Nephron progenitor cell (in vitro differentiated cells): Measurements from ENCODE around the gene SLC27A4.

Experiments
- DNase-seq: peaks from one replicate; pipeline ENCODE4 v3.0.0; 2021
- H3K27ac Mint-ChIP-seq: 2 replicates; pipeline ENCODE4 v1.8.0; 2021; ENCODE audit warnings: mild to moderate bottlenecking, moderate library complexity, mixed read lengths
- H3K27me3 Mint-ChIP-seq: 2 replicates; pipeline ENCODE4 v1.8.0; 2021; ENCODE audit warnings: mild to moderate bottlenecking, low read depth, mixed read lengths; ENCODE audit not compliant: poor library complexity
- H3K36me3 Mint-ChIP-seq: 2 replicates; pipeline ENCODE4 v1.8.0; 2021; ENCODE audit warnings: low read depth, mixed read lengths
- H3K4me1 Mint-ChIP-seq: 2 replicates; pipeline ENCODE4 v1.8.0; 2021; ENCODE audit warnings: mixed read lengths
- H3K4me3 Mint-ChIP-seq: 2 replicates; pipeline ENCODE4 v1.8.0; 2021; ENCODE audit warnings: mild to moderate bottlenecking, moderate library complexity, mixed read lengths
- H3K9me3 Mint-ChIP-seq: 2 replicates; pipeline ENCODE4 v1.8.0; 2021; ENCODE audit warnings: mild to moderate bottlenecking, moderate library complexity, mixed read lengths
- TF ChIP-seq, protein P1 (sequence below): fragments of 200-600 bp; sonication (generic); IDR thresholded peaks from 2 replicates; pipeline ENCODE4 v1.5.0; 2021; ENCODE audit warnings: antibody characterized with exemption

SLC27A4 gene

DNA sequence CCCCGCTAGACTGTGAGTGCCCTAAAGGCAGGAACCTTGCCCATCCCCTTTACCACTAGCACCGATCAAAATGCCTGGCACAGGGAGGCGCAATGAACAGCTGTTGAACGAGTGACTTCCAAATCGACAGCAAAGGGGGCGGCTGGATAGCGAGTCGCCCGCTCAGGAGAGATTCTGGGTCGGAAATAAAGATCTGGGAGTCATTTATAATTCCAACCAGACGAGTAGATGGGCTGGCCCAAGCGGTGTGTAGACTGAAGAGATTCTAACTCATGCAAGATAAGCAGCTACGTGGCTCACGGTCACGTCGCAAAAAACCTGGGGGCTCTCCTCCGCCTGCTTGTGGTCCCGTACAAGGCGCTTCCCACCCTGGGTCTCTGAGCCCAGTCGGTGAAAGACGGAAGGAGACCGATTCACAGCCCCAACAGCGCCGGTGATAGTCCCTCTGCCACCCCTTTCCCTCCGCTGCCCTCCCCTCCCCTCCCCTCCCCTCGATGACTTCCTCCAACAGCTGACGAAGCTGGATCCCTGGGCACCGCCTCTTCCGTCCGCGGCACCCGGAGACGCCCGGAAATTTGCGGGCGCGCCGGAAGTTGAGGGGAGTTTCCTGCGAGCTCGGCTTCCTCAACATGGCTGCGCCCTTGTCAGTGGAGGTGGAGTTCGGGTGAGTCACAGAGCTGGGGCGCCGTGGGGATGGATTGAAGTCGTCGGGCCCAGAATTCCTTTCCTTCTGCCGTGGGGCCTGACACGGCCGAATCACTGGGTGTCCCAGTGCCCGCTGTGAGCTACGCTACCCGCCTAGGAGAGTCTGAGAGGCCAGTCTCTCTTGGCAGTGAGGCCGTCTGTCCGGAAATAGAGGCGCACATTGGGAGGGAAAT is 30.7 kb downstream of the SLC27A4 start, which contains the start of gene URM1:
URM1 (plus strand) TSS at position 623 of the 878 bp plus-strand sequence; CDS start at position 630, 7 bp downstream.
- TF ChIP-seq, protein P1, sequence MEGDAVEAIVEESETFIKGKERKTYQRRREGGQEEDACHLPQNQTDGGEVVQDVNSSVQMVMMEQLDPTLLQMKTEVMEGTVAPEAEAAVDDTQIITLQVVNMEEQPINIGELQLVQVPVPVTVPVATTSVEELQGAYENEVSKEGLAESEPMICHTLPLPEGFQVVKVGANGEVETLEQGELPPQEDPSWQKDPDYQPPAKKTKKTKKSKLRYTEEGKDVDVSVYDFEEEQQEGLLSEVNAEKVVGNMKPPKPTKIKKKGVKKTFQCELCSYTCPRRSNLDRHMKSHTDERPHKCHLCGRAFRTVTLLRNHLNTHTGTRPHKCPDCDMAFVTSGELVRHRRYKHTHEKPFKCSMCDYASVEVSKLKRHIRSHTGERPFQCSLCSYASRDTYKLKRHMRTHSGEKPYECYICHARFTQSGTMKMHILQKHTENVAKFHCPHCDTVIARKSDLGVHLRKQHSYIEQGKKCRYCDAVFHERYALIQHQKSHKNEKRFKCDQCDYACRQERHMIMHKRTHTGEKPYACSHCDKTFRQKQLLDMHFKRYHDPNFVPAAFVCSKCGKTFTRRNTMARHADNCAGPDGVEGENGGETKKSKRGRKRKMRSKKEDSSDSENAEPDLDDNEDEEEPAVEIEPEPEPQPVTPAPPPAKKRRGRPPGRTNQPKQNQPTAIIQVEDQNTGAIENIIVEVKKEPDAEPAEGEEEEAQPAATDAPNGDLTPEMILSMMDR, result no peak
- Mint-ChIP-seq H3K4me1 (peaks cover 34% of the 10 kb centered on the region), H3K9me3 (no peaks in the 10 kb centered on the region), H3K4me3 (peak within 1 kb of the TSS; percentile 93), H3K36me3 (peaks cover 5% of the 10 kb centered on the region), H3K27ac (peak within 1 kb of the TSS; percentile 97), H3K27me3 (peaks cover 8% of the 10 kb centered on the region)
- DNase-seq, result peak; percentile 90

DNA sequence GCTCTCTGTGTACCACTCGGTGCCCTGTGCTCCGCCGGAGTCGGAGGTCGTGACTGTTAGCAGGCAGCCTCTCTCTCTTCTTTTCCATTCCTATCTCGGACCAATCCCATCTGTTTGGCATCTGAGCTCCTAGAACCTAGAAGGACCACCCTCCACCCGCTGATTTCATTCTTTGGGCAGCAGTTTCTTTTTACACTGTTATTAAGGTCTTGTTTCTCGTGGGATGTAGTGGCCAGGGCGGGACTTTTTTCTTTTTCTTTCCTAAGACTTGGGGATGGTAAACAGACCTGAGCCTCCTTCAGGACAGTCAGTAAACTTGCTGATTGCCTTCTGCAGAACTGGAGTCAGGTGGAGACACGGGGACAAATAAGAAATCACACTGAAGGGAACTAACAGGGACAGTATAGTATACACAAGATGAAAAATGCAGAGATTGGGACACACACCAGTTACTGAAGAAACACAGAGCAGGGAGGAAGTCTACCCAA is 31.3 kb downstream of the SLC27A4 start:
- Mint-ChIP-seq H3K27ac (peak overlapping the region; percentile 42), H3K4me3 (peak overlapping the region; percentile 93), H3K9me3 (no peaks in the 10 kb centered on the region), H3K27me3 (peaks cover 4% of the 10 kb centered on the region), H3K4me1 (peaks cover 34% of the 10 kb centered on the region), H3K36me3 (peaks cover 5% of the 10 kb centered on the region)
- TF ChIP-seq, protein P1, result no peak
- DNase-seq, result no peak

- peaks cover 5% of the 10 kb centered on the region for H3K36me3 Mint-ChIP-seq
- H3K27me3 Mint-ChIP-seq, result no peaks in the 10 kb centered on the region
- peak overlapping the region; percentile 93 for H3K4me3 Mint-ChIP-seq
- TF ChIP-seq, protein P1, result no peak
- peaks cover 34% of the 10 kb centered on the region for H3K4me1 Mint-ChIP-seq
- no peak for DNase-seq
- no peaks in the 10 kb centered on the region for H3K9me3 Mint-ChIP-seq
- peak overlapping the region; percentile 42 for H3K27ac Mint-ChIP-seq
These were observed 31.9 kb downstream of the SLC27A4 start for GRCh38 chr9:128372188-128372641.

DNA sequence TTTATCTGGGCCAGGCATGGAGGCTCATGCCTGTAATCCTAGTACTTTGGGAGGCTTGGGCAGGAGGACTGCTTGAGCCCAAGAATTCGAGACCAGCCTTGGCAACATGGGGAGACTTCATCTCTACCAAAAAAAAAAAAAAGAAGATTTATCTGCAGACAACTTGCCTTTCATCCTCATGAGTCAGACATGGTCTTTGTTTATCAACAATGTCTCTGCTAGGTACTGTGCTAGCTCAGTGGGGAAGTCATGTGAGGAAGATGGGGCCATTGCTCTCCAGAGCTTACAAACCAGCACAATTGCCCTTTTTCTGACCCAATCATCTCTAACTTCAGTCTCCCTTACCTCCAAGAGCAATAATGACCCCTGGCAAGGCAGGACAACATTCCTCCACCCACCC is 32.5 kb downstream of the SLC27A4 start:
- TF ChIP-seq, protein P1, result no peak
- no peaks in the 10 kb centered on the region for H3K9me3 Mint-ChIP-seq
- peak overlapping the region; percentile 93 for H3K4me3 Mint-ChIP-seq
- H3K27me3 Mint-ChIP-seq, result no peaks in the 10 kb centered on the region
- peaks cover 34% of the 10 kb centered on the region for H3K4me1 Mint-ChIP-seq
- no peak for DNase-seq
- H3K36me3 Mint-ChIP-seq, result peaks cover 7% of the 10 kb centered on the region
- H3K27ac Mint-ChIP-seq, result no peak overlapping the region

DNA sequence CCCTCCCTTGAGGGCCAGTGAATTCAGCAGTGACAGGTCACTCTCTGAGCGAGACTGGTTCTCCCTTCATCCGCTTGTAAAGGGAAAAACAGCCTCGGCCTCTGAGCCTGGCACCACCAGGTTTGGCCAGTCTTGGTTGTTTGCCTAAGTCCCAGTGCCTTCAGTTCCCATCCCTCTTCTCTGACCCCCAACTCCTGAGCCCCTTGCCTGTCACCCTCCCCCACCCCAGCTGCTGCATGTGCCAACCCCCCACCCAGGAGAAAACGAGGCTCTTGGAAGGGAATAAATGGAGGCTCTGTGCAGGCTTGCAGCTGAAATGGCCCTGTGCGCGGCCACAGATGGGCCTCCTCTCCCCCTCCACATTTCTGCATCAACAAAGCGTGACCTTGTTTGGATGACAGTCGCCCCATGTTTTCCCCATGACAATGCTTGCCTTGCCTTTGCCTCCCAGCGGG is 33.9 kb downstream of the SLC27A4 start:
- peaks cover 17% of the 10 kb centered on the region for H3K36me3 Mint-ChIP-seq
- no peaks in the 10 kb centered on the region for H3K9me3 Mint-ChIP-seq
- H3K27ac Mint-ChIP-seq, result no peak overlapping the region
- H3K4me1 Mint-ChIP-seq, result peaks cover 34% of the 10 kb centered on the region
- no peak overlapping the region for H3K4me3 Mint-ChIP-seq
- H3K27me3 Mint-ChIP-seq, result no peaks in the 10 kb centered on the region
- DNase-seq, result no peak
- TF ChIP-seq, protein P1, result no peak
